ENCODE measurements around the gene RALGPS2.

The RALGPS2 gene

GRCh38 chr1:178886551-178886950, 161.5 kb downstream of the RALGPS2 start (continued):
- TF ChIP-seq PATZ1 (CRISPR knock-in tag; IDR thresholded peaks at IDR 0.05; ENCODE audit: borderline replicate concordance) = no peak
- TF ChIP-seq ESRRG (CRISPR knock-in tag; IDR thresholded peaks at IDR 0.05) = no peak

DNA sequence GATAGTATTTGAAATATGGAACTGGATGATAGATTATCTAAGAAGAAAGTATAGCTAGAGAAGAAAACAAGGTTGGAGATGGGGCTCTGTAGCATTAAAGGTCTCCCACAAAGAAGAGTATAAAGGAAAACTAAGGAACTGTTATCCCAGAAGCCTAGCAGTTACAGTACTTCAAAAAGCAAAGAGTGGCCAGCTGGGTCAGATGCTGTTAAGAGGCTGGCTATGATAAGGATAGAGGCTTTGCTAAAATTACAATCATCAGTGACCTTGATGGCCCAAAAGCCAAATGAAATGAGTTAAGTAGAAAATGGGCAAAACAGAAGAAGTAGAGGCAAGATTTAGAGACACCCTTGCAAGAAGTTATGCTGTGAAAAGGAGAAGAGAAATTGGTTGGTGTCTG, 170.9 kb downstream of the RALGPS2 start:
- no peak for ATAC-seq

DNA sequence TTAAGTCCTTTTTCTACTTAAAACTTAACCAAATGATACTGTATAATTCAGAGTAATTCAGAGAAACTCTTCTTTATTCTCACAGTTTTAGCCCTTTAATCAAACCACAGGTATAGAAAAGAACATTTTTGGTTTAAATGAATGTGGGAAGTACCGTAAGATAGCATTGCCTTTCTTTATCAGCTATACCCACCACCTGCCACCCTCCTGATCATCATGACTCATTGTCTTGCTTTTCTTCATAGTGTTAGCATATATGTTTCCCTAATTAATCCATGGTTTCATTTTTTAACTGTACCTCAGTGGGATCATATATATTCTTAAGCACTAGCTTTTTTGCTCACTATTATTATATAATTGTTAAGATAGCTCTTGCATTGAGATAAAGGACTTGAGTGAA, 173.4 kb downstream of the RALGPS2 start:
- no peak for ATAC-seq
- TF ChIP-seq ZFP3 (CRISPR knock-in tag; IDR thresholded peaks at IDR 0.05) (no peak), PPARA (CRISPR knock-in tag; IDR thresholded peaks at IDR 0.05; ENCODE audit: borderline replicate concordance) (no peak), ESRRG (CRISPR knock-in tag; IDR thresholded peaks at IDR 0.05) (no peak), ZNF565 (CRISPR knock-in tag; conservative IDR thresholded peaks at IDR 0.05; ENCODE audit: low read depth) (no peak), CSRNP3 (CRISPR knock-in tag; IDR thresholded peaks at IDR 0.05) (no peak), TCF4 (CRISPR knock-in tag; IDR thresholded peaks at IDR 0.05; ENCODE audit: borderline replicate concordance) (no peak), ISL1 (CRISPR knock-in tag; IDR thresholded peaks at IDR 0.05) (no peak), CREB5 (CRISPR knock-in tag; IDR thresholded peaks at IDR 0.05; ENCODE audit: low read depth) (no peak), GLIS3 (CRISPR knock-in tag; IDR thresholded peaks at IDR 0.05) (no peak), ZNF8 (CRISPR knock-in tag; IDR thresholded peaks at IDR 0.05) (no peak), BACH2 (CRISPR knock-in tag; IDR thresholded peaks at IDR 0.05; ENCODE audit: borderline replicate concordance) (no peak), ZFP30 (CRISPR knock-in tag; IDR thresholded peaks at IDR 0.05) (no peak), CSDC2 (CRISPR knock-in tag; IDR thresholded peaks at IDR 0.05) (no peak), RARB (CRISPR knock-in tag; IDR thresholded peaks at IDR 0.05) (no peak)

More for the DNA sequence above, 170.9 kb downstream of the RALGPS2 start:
- TF ChIP-seq ZNF565 (CRISPR knock-in tag; conservative IDR thresholded peaks at IDR 0.05; ENCODE audit: low read depth) (no peak), ZFP30 (CRISPR knock-in tag; IDR thresholded peaks at IDR 0.05) (no peak), ESRRG (CRISPR knock-in tag; IDR thresholded peaks at IDR 0.05) (no peak), BACH2 (CRISPR knock-in tag; IDR thresholded peaks at IDR 0.05; ENCODE audit: borderline replicate concordance) (no peak), OSR1 (CRISPR knock-in tag; IDR thresholded peaks at IDR 0.05) (no peak), ARNTL (CRISPR knock-in tag; IDR thresholded peaks at IDR 0.05; ENCODE audit: borderline replicate concordance, low read depth) (no peak), CSRNP3 (CRISPR knock-in tag; IDR thresholded peaks at IDR 0.05) (no peak), TOX (CRISPR knock-in tag; IDR thresholded peaks at IDR 0.05; ENCODE audit: borderline replicate concordance) (no peak), POU6F1 (CRISPR knock-in tag; IDR thresholded peaks at IDR 0.05; ENCODE audit: borderline replicate concordance, low read depth) (no peak), RARB (CRISPR knock-in tag; IDR thresholded peaks at IDR 0.05) (no peak), PATZ1 (CRISPR knock-in tag; IDR thresholded peaks at IDR 0.05; ENCODE audit: borderline replicate concordance) (no peak), CREB5 (CRISPR knock-in tag; IDR thresholded peaks at IDR 0.05; ENCODE audit: low read depth) (no peak), CSDC2 (CRISPR knock-in tag; IDR thresholded peaks at IDR 0.05) (no peak)
